IMR-90 (cell line): ENCODE results near the gene AMDHD2. TPM values are rescaled to one million over a fixed set of nuclear protein-coding genes. Genes with fewer than 3 reads are reported as not detected.
A peak's percentile ranks its signal among the peaks of the same experiment; 100 is the strongest.
"Not testable (repeated sequence)": the region's sequence is repeated elsewhere in the genome, so short reads cannot be mapped to it uniquely, and the experiment has no call there.

ENCODE experiments used
- ATAC-seq: fragments of 200-7000 bp; cut with Tn5 transposase; 2 replicates; pipeline ENCODE4 v1.9.1; 2020; ENCODE audit warnings: low read depth, mild to moderate bottlenecking, moderate library complexity
- BruUV-seq: library from RNA; stranded (reverse); fragments of 400-500 nt; replicated peaks from 2 replicates; lab custom pipeline; 2021; lab: Mats Ljungman, UMichigan
- CTCF ChIA-PET: fragments of 300-600 bp; formaldehyde crosslinking; extraction: SDS; loops from one replicate; lab custom pipeline; 2021; ENCODE audit warnings: antibody characterized with exemption; lab: Yijun Ruan, JAX
- POLR2A ChIA-PET: fragments of 300-600 bp; sonication (Branson Sonifier 250); formaldehyde crosslinking; loops from one replicate; lab custom pipeline; 2022; ENCODE audit warnings: antibody characterized with exemption; ENCODE audit not compliant: unreplicated experiment; lab: Charles Lee
- DNase-seq: peaks from one replicate; pipeline ENCODE4 v3.0.0; 2013
- H2AFZ ChIP-seq: replicated peaks from 2 replicates; pipeline ENCODE3; 2013; ENCODE audit warnings: low read length, mild to moderate bottlenecking; ENCODE audit not compliant: poor library complexity
- H2AK5ac ChIP-seq: 2 replicates; pipeline ENCODE4 v1.6.1; 2013; ENCODE audit warnings: low read depth, low read length, inconsistent platforms
- H2AK9ac ChIP-seq: replicated peaks from 2 replicates; pipeline ENCODE3; 2013; ENCODE audit warnings: mild to moderate bottlenecking, low read depth, low read length, moderate library complexity; ENCODE audit not compliant: poor library complexity
- H2BK120ac ChIP-seq: 2 replicates; pipeline ENCODE4 v1.6.1; 2013; ENCODE audit warnings: low read depth, low read length, inconsistent platforms
- H2BK15ac ChIP-seq: 3 replicates; pipeline ENCODE4 v1.6.1; 2013; ENCODE audit warnings: low read depth, low read length, inconsistent platforms
- H2BK20ac ChIP-seq: 2 replicates; pipeline ENCODE4 v1.6.1; 2013; ENCODE audit warnings: low read depth, mild to moderate bottlenecking, inconsistent platforms, low read length, moderate library complexity
- H2BK5ac ChIP-seq: 2 replicates; pipeline ENCODE4 v1.6.1; 2013; ENCODE audit warnings: mild to moderate bottlenecking, low read depth, low read length, inconsistent platforms; ENCODE audit not compliant: poor library complexity, severe bottlenecking
- H3K14ac ChIP-seq: replicated peaks from 2 replicates; pipeline ENCODE4 v1.6.1; 2013; ENCODE audit warnings: low read depth, low read length, inconsistent platforms
- H3K18ac ChIP-seq: 2 replicates; pipeline ENCODE4 v1.6.1; 2013; ENCODE audit warnings: low read depth, low read length, control low read depth
- H3K23ac ChIP-seq: 2 replicates; pipeline ENCODE4 v1.6.1; 2013; ENCODE audit warnings: low read depth, low read length, inconsistent platforms
- H3K27ac ChIP-seq: 2 replicates; pipeline ENCODE4 v1.5.1; 2013; ENCODE audit warnings: mild to moderate bottlenecking, control low read depth, low read length; ENCODE audit not compliant: insufficient read depth
- H3K27me3 ChIP-seq: 2 replicates; pipeline ENCODE4 v1.6.1; 2013; ENCODE audit warnings: low read length; ENCODE audit not compliant: control insufficient read depth, insufficient read depth
- H3K36me3 ChIP-seq: 2 replicates; pipeline ENCODE4 v1.6.1; 2013; ENCODE audit warnings: low read length, mixed read lengths; ENCODE audit not compliant: control insufficient read depth, insufficient read depth
- H3K4ac ChIP-seq: 2 replicates; pipeline ENCODE4 v1.6.1; 2013; ENCODE audit warnings: low read depth, low read length, inconsistent platforms
- H3K4me1 ChIP-seq: 2 replicates; pipeline ENCODE4 v1.6.1; 2013; ENCODE audit warnings: low read length, mixed read lengths; ENCODE audit not compliant: control insufficient read depth, insufficient read depth
- H3K4me2 ChIP-seq: 2 replicates; pipeline ENCODE4 v1.6.1; 2013; ENCODE audit warnings: low read depth, mild to moderate bottlenecking, control low read depth, low read length, moderate library complexity
- H3K4me3 ChIP-seq: 2 replicates; pipeline ENCODE4 v1.5.1; 2013; ENCODE audit warnings: low read depth, mild to moderate bottlenecking, control low read depth, low read length, moderate library complexity; ENCODE audit not compliant: insufficient read depth
- H3K56ac ChIP-seq: 2 replicates; pipeline ENCODE4 v1.6.1; 2013; ENCODE audit warnings: low read length, inconsistent platforms; ENCODE audit not compliant: insufficient read depth; ENCODE audit errors: extremely low read depth
- H3K79me1 ChIP-seq, 2 experiments: 2 replicates each; pipeline ENCODE4 v1.6.1; 2013; ENCODE audit warnings: low read length in 2 of 2, inconsistent platforms in 1 of 2, low read depth in 1 of 2
- H3K9ac ChIP-seq: 2 replicates; pipeline ENCODE4 v1.6.1; 2013; ENCODE audit warnings: low read depth, low read length, control low read depth
- H3K9me1 ChIP-seq: 2 replicates; pipeline ENCODE4 v1.6.1; 2013; ENCODE audit warnings: low read length, inconsistent platforms; ENCODE audit not compliant: insufficient read depth
- H3K9me3 ChIP-seq: 2 replicates; pipeline ENCODE4 v1.6.1; 2013; ENCODE audit warnings: low read length; ENCODE audit not compliant: control insufficient read depth, insufficient read depth
- H4K20me1 ChIP-seq: 2 replicates; pipeline ENCODE4 v1.6.1; 2013; ENCODE audit warnings: low read length, inconsistent platforms; ENCODE audit not compliant: insufficient read depth
- H4K5ac ChIP-seq: 2 replicates; pipeline ENCODE4 v1.6.1; 2013; ENCODE audit warnings: mild to moderate bottlenecking, low read depth, low read length, control low read depth
- H4K8ac ChIP-seq, 2 experiments: 2 replicates each; pipeline ENCODE4 v1.6.1; 2013; ENCODE audit warnings: low read depth in 2 of 2, low read length in 2 of 2, control low read depth in 1 of 2, inconsistent platforms in 1 of 2
- H4K91ac ChIP-seq: 2 replicates; pipeline ENCODE4 v1.6.1; 2013; ENCODE audit warnings: low read depth, low read length, inconsistent platforms; ENCODE audit not compliant: insufficient read depth
- WGBS, 2 experiments: methylation state at CpG; one replicate each; pipeline versions ENCODE4 v1.1.5 to v1.1.7; 2013; ENCODE audit warnings: missing lambda C conversion rate in 2 of 2; ENCODE audit not compliant: insufficient read length in 1 of 2; ENCODE audit errors: extremely low coverage in 2 of 2; 5-methylcytosine and 5-hydroxymethylcytosine counted together
- dilution Hi-C: fragments of 300-500 bp; cut with HindIII; formaldehyde crosslinking; loops from one replicate; pipeline ENCODE4 v1.14.3; 2018; ENCODE audit warnings: low sequenced_read_pairs; ENCODE audit not compliant: unreplicated experiment
- in situ Hi-C: fragments of 300-500 bp; cut with MboI; formaldehyde crosslinking; loops from 3 replicates; pipeline ENCODE4 v1.14.3; 2019; ENCODE audit warnings: low sequenced_read_pairs, inconsistent platforms, mixed read lengths
- intact Hi-C: fragments of 100-400 bp; cut with micrococcal nuclease; formaldehyde crosslinking; loops from 2 replicates; pipeline ENCODE4 v1.10.0; 2022
- polyA plus RNA-seq, 3 experiments: library from polyadenylated mRNA; depleted of rRNA; stranded (reverse); fragments of >200 nt; gene quantifications; 2 replicates each; pipeline ENCODE4 v1.2.3, GENCODE V29; 2012; ENCODE audit warnings: low replicate concordance in 1 of 3
- total RNA-seq: library from RNA; depleted of rRNA; stranded (reverse); fragments of >200 nt; gene quantifications from 2 replicates; pipeline ENCODE4 v1.2.3, GENCODE V29; 2012
- TF ChIP-seq, protein P1 (sequence below): conservative IDR thresholded peaks from 2 replicates; pipeline ENCODE4 v1.5.1; 2012; ENCODE audit warnings: mild to moderate bottlenecking, low read depth, low read length, improper control_type of control experiment

Gene AMDHD2
- total and polyA plus RNA-seq, 2 of the 4 experiments (the other 2 are of a cell fraction), result 10.6 to 30.3 TPM

DNA sequence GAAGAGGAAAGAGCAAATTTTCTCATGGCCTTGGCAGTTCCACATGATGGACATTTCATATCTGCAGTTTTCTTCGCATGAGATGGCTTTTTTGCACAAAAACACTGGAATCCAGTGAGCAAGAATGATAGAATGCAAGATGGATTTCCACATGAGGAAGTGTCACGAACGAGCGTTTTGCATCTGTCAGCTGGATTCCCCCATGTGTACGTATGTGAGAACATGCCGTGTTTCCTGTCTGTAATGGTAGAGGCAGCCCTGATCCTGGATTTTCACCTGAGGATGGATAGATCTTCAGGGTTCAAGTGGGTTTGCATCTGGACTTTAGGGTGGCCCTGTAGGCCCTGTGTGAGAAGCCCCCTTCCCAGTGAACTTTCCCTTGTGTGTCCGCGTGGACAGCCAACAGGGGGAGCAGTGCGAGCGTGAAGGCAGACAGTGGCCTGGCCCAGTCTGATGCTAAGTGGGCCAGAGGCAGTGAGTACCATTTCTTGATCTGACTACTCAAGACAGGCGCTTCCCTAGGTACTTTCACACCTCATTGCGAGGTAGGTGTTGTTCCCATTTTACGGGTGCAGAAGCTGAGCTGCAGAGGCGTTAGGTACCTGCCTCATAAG is 19.8 kb downstream of the AMDHD2 start:
- H3K27ac ChIP-seq, H3K27me3 ChIP-seq, H3K23ac ChIP-seq, H2BK5ac ChIP-seq, in situ Hi-C loops, H4K8ac ChIP-seq, H2AFZ ChIP-seq, H4K91ac ChIP-seq, H2AK5ac ChIP-seq, H3K9ac ChIP-seq, POLR2A ChIA-PET, H2AK9ac ChIP-seq, ATAC-seq, H3K4ac ChIP-seq, BruUV-seq, H3K14ac ChIP-seq, H3K4me2 ChIP-seq, H3K56ac ChIP-seq, H2BK15ac ChIP-seq, H4K5ac ChIP-seq, H3K9me3 ChIP-seq, H3K4me3 ChIP-seq, H3K18ac ChIP-seq, CTCF ChIA-PET, dilution Hi-C loops, H3K36me3 ChIP-seq, H2BK120ac ChIP-seq, intact Hi-C loops, H2BK20ac ChIP-seq: not testable (repeated sequence)
- Histone ChIP-seq H4K20me1 (peaks cover 44% of the 10 kb centered on the region), H3K9me1 (peaks cover 14% of the 10 kb centered on the region), H3K4me1 (peaks cover 12% of the 10 kb centered on the region), H3K79me1 (peaks cover 4 to 36% of the 10 kb centered on the region in 2 experiments; a peak in 3 of 4 replicates)
- WGBS, 2 experiments, result 83% methylated on average over 3 of the region's 14 CpGs; no CpG with 5 or more reads in 1 of the 2 experiments
- peak; percentile 21 for DNase-seq
- TF ChIP-seq, protein P1, sequence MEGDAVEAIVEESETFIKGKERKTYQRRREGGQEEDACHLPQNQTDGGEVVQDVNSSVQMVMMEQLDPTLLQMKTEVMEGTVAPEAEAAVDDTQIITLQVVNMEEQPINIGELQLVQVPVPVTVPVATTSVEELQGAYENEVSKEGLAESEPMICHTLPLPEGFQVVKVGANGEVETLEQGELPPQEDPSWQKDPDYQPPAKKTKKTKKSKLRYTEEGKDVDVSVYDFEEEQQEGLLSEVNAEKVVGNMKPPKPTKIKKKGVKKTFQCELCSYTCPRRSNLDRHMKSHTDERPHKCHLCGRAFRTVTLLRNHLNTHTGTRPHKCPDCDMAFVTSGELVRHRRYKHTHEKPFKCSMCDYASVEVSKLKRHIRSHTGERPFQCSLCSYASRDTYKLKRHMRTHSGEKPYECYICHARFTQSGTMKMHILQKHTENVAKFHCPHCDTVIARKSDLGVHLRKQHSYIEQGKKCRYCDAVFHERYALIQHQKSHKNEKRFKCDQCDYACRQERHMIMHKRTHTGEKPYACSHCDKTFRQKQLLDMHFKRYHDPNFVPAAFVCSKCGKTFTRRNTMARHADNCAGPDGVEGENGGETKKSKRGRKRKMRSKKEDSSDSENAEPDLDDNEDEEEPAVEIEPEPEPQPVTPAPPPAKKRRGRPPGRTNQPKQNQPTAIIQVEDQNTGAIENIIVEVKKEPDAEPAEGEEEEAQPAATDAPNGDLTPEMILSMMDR, result peak; percentile 38

DNA sequence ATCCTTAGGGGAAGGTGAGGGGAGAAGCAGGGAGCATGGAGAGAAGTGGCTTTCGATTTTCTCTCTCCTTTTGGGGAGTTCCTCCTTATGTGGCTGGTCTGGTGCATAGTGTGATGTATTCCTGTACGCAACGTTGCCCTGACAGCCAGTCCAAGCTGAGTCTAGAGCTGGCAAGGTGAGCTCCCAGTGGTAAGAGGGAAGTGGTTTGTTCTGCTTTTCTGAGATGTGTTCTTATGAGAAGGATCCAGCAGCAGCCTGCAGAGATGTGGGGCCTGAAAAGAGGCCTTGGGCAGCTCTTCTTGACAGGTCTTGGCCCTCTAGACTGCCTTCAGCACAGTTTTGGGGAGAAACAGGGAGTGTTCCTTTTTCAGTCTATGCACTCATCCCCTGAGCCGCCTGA is 20.7 kb downstream of the AMDHD2 start:
- Histone ChIP-seq H3K9me1 (peaks cover 12% of the 10 kb centered on the region), H4K20me1 (peaks cover 54% of the 10 kb centered on the region), H3K79me1 (peaks cover 8 to 45% of the 10 kb centered on the region in 2 experiments; a peak in 3 of 4 replicates)
- H2AK9ac ChIP-seq, H2BK120ac ChIP-seq, H3K9ac ChIP-seq, H3K9me3 ChIP-seq, H4K91ac ChIP-seq, H3K27me3 ChIP-seq, H4K8ac ChIP-seq, H3K36me3 ChIP-seq, CTCF ChIA-PET, POLR2A ChIA-PET, H2BK5ac ChIP-seq, H3K4me2 ChIP-seq, H2BK15ac ChIP-seq, BruUV-seq, H4K5ac ChIP-seq, intact Hi-C loops, H3K18ac ChIP-seq, DNase-seq, H3K4me1 ChIP-seq, H3K23ac ChIP-seq, H2BK20ac ChIP-seq, H3K56ac ChIP-seq, H3K4ac ChIP-seq, H2AFZ ChIP-seq, ATAC-seq, H3K27ac ChIP-seq, in situ Hi-C loops, H2AK5ac ChIP-seq, H3K4me3 ChIP-seq, dilution Hi-C loops, H3K14ac ChIP-seq: not testable (repeated sequence)
- WGBS, 2 experiments, result 100% methylated on average over 2 of the region's 4 CpGs; no CpG with 5 or more reads in 1 of the 2 experiments
